Measurements from ENCODE around the gene LTBP4.
"Not testable (repeated sequence)": the region's sequence is repeated elsewhere in the genome, so short reads cannot be mapped to it uniquely, and the experiment has no call there.

The LTBP4 gene

GRCh38 chr19:40612831-40613689 is 11.9 kb downstream of the LTBP4 start:
- no peak for DNase-seq

- DNase-seq = peak; percentile 83
Observed at GRCh38 chr19:40613690-40614621, 12.8 kb downstream of the LTBP4 start.

- no peak for DNase-seq
Observed at GRCh38 chr19:40614622-40615411, 13.6 kb downstream of the LTBP4 start.

- DNase-seq = no peak
Observed at GRCh38 chr19:40616178-40616577, 15.0 kb downstream of the LTBP4 start.

GRCh38 chr19:40616941-40617340 is 15.8 kb downstream of the LTBP4 start:
- no peak for DNase-seq

GRCh38 chr19:40617961-40618360 is 16.8 kb downstream of the LTBP4 start:
- no peak for DNase-seq

GRCh38 chr19:40619333-40620160 is 18.4 kb downstream of the LTBP4 start:
- no peak for DNase-seq

- no peak for DNase-seq
Observed at GRCh38 chr19:40620161-40620485, 19.0 kb downstream of the LTBP4 start.

GRCh38 chr19:40621283-40621682 is 20.1 kb downstream of the LTBP4 start:
- no peak for DNase-seq

- DNase-seq = no peak
Observed at GRCh38 chr19:40621966-40622772, 21.0 kb downstream of the LTBP4 start.

- DNase-seq = no peak
Observed at GRCh38 chr19:40622773-40623075, 21.6 kb downstream of the LTBP4 start.

- DNase-seq = peak; percentile 93
Observed at GRCh38 chr19:40623403-40624251, 22.5 kb downstream of the LTBP4 start.

GRCh38 chr19:40624369-40625153 is 23.4 kb downstream of the LTBP4 start:
- not testable (repeated sequence) for DNase-seq

- no peak for DNase-seq
Observed at GRCh38 chr19:40625406-40626120, 24.4 kb downstream of the LTBP4 start.

GRCh38 chr19:40626918-40627317 is 25.7 kb downstream of the LTBP4 start:
- DNase-seq = no peak

- no peak for DNase-seq
Observed at GRCh38 chr19:40627486-40628279, 26.5 kb downstream of the LTBP4 start.

GRCh38 chr19:40629346-40629745 is 28.2 kb downstream of the LTBP4 start:
- no peak for DNase-seq

GRCh38 chr19:40630571-40631160 is 29.5 kb downstream of the LTBP4 start:
- DNase-seq = no peak

Measured in NCI-H748 treated with DMSO at 0.1 percent for 48 hours (cell line).